ENCODE data around the gene KCNQ5.

GRCh38 chr6:72621291-72622093 lies at the start of gene KCNQ5:
- TF ChIP-seq MYNN (tag by site-specific recombination; IDR thresholded peaks at IDR 0.05; ENCODE audit: borderline replicate concordance) (no peak), REPIN1 (tag by site-specific recombination; IDR thresholded peaks at IDR 0.05; ENCODE audit: low read depth) (no peak), ZNF423 (tag by site-specific recombination; IDR thresholded peaks at IDR 0.05) (no peak), ZBTB21 (tag by site-specific recombination; IDR thresholded peaks at IDR 0.05) (no peak), ZNF610 (tag by site-specific recombination; IDR thresholded peaks at IDR 0.05; ENCODE audit: borderline replicate concordance) (no peak), PBX3 (CRISPR knock-in tag; IDR thresholded peaks at IDR 0.05) (no peak), ZNF777 (tag by site-specific recombination; IDR thresholded peaks at IDR 0.05; ENCODE audit: borderline replicate concordance) (no peak), HOXD13 (CRISPR knock-in tag; IDR thresholded peaks at IDR 0.05; ENCODE audit: borderline replicate concordance) (no peak), BCL6B (tag by site-specific recombination; IDR thresholded peaks at IDR 0.05) (no peak), ZNF274 (IDR thresholded peaks at IDR 0.05; ENCODE audit: low read length) (no peak), ZNF274 (tag by site-specific recombination; IDR thresholded peaks at IDR 0.05; ENCODE audit: borderline replicate concordance) (no peak)
- TF ChIP-seq, protein P1, sequence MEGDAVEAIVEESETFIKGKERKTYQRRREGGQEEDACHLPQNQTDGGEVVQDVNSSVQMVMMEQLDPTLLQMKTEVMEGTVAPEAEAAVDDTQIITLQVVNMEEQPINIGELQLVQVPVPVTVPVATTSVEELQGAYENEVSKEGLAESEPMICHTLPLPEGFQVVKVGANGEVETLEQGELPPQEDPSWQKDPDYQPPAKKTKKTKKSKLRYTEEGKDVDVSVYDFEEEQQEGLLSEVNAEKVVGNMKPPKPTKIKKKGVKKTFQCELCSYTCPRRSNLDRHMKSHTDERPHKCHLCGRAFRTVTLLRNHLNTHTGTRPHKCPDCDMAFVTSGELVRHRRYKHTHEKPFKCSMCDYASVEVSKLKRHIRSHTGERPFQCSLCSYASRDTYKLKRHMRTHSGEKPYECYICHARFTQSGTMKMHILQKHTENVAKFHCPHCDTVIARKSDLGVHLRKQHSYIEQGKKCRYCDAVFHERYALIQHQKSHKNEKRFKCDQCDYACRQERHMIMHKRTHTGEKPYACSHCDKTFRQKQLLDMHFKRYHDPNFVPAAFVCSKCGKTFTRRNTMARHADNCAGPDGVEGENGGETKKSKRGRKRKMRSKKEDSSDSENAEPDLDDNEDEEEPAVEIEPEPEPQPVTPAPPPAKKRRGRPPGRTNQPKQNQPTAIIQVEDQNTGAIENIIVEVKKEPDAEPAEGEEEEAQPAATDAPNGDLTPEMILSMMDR (tag by site-specific recombination; IDR thresholded peaks at IDR 0.05): no peak
- TF ChIP-seq, protein P2, sequence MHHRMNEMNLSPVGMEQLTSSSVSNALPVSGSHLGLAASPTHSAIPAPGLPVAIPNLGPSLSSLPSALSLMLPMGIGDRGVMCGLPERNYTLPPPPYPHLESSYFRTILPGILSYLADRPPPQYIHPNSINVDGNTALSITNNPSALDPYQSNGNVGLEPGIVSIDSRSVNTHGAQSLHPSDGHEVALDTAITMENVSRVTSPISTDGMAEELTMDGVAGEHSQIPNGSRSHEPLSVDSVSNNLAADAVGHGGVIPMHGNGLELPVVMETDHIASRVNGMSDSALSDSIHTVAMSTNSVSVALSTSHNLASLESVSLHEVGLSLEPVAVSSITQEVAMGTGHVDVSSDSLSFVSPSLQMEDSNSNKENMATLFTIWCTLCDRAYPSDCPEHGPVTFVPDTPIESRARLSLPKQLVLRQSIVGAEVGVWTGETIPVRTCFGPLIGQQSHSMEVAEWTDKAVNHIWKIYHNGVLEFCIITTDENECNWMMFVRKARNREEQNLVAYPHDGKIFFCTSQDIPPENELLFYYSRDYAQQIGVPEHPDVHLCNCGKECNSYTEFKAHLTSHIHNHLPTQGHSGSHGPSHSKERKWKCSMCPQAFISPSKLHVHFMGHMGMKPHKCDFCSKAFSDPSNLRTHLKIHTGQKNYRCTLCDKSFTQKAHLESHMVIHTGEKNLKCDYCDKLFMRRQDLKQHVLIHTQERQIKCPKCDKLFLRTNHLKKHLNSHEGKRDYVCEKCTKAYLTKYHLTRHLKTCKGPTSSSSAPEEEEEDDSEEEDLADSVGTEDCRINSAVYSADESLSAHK (tag by site-specific recombination; IDR thresholded peaks at IDR 0.05): no peak
- TF ChIP-seq, protein P3, sequence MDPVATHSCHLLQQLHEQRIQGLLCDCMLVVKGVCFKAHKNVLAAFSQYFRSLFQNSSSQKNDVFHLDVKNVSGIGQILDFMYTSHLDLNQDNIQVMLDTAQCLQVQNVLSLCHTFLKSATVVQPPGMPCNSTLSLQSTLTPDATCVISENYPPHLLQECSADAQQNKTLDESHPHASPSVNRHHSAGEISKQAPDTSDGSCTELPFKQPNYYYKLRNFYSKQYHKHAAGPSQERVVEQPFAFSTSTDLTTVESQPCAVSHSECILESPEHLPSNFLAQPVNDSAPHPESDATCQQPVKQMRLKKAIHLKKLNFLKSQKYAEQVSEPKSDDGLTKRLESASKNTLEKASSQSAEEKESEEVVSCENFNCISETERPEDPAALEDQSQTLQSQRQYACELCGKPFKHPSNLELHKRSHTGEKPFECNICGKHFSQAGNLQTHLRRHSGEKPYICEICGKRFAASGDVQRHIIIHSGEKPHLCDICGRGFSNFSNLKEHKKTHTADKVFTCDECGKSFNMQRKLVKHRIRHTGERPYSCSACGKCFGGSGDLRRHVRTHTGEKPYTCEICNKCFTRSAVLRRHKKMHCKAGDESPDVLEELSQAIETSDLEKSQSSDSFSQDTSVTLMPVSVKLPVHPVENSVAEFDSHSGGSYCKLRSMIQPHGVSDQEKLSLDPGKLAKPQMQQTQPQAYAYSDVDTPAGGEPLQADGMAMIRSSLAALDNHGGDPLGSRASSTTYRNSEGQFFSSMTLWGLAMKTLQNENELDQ (tag by site-specific recombination; IDR thresholded peaks at IDR 0.05; ENCODE audit: low read depth): no peak

Data from HEK293 (cell line).